ENCODE results near the gene MMP21. TPM values are rescaled to one million over a fixed set of nuclear protein-coding genes. Genes with fewer than 3 reads are reported as not detected.

The MMP21 gene
- total and polyA plus RNA-seq, 2 of the 13 experiments (the other 11 are each of a cell fraction or from before 2014, with no cell fraction given), result not detected

- TF ChIP-seq CREB3 (CRISPR knock-in tag; IDR thresholded peaks at IDR 0.05) (no peak), TOE1 (CRISPR knock-in tag; IDR thresholded peaks at IDR 0.05) (no peak; the same call in 1 of the 2 replicates), ZMYM4 (CRISPR knock-in tag; IDR thresholded peaks at IDR 0.05) (peak; percentile 88), ZSCAN31 (CRISPR knock-in tag; IDR thresholded peaks at IDR 0.05; ENCODE audit: low read depth) (peak; percentile 19; the same call in 1 of the 2 replicates), TCF7L2 (IDR thresholded peaks at IDR 0.05; ENCODE audit: low read depth, low read length) (no peak), SIN3A (IDR thresholded peaks at IDR 0.05; ENCODE audit: borderline replicate concordance, low read depth, low read length) (peak; percentile 53; the same call in 1 of the 2 replicates), FOXA1 (IDR thresholded peaks at IDR 0.05) (no peak), FOXA1 (CRISPR knock-in tag; IDR thresholded peaks at IDR 0.05) (no peak), LRRFIP1 (CRISPR knock-in tag; conservative IDR thresholded peaks at IDR 0.05) (no peak), RNF2 (conservative IDR thresholded peaks at IDR 0.05; ENCODE audit: low read depth) (0 out of 2 replicates have a peak, but pooled peaks have one; percentile 47), ZXDC (CRISPR knock-in tag; IDR thresholded peaks at IDR 0.05) (no peak), MBD4 (IDR thresholded peaks at IDR 0.05; ENCODE audit: borderline replicate concordance, low read length) (no peak), ZNF850 (CRISPR knock-in tag; conservative IDR thresholded peaks at IDR 0.05) (no peak), ZSCAN30 (CRISPR knock-in tag; IDR thresholded peaks at IDR 0.05) (no peak), RFXAP (CRISPR knock-in tag; IDR thresholded peaks at IDR 0.05; ENCODE audit: borderline replicate concordance) (no peak), MATR3 (CRISPR knock-in tag; IDR thresholded peaks at IDR 0.05) (no peak), NCOA2 (CRISPR knock-in tag; IDR thresholded peaks at IDR 0.05) (no peak), U2AF1 (optimal IDR thresholded peaks at IDR 0.05; ENCODE audit: low read depth, low read length) (no peak)
- TF ChIP-seq, protein P1, sequence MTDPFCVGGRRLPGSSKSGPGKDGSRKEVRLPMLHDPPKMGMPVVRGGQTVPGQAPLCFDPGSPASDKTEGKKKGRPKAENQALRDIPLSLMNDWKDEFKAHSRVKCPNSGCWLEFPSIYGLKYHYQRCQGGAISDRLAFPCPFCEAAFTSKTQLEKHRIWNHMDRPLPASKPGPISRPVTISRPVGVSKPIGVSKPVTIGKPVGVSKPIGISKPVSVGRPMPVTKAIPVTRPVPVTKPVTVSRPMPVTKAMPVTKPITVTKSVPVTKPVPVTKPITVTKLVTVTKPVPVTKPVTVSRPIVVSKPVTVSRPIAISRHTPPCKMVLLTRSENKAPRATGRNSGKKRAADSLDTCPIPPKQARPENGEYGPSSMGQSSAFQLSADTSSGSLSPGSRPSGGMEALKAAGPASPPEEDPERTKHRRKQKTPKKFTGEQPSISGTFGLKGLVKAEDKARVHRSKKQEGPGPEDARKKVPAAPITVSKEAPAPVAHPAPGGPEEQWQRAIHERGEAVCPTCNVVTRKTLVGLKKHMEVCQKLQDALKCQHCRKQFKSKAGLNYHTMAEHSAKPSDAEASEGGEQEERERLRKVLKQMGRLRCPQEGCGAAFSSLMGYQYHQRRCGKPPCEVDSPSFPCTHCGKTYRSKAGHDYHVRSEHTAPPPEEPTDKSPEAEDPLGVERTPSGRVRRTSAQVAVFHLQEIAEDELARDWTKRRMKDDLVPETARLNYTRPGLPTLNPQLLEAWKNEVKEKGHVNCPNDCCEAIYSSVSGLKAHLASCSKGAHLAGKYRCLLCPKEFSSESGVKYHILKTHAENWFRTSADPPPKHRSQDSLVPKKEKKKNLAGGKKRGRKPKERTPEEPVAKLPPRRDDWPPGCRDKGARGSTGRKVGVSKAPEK (CRISPR knock-in tag; IDR thresholded peaks at IDR 0.05; ENCODE audit: borderline replicate concordance), result no peak
- TF ChIP-seq, protein P2, sequence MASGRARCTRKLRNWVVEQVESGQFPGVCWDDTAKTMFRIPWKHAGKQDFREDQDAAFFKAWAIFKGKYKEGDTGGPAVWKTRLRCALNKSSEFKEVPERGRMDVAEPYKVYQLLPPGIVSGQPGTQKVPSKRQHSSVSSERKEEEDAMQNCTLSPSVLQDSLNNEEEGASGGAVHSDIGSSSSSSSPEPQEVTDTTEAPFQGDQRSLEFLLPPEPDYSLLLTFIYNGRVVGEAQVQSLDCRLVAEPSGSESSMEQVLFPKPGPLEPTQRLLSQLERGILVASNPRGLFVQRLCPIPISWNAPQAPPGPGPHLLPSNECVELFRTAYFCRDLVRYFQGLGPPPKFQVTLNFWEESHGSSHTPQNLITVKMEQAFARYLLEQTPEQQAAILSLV (CRISPR knock-in tag; IDR thresholded peaks at IDR 0.05; ENCODE audit: borderline replicate concordance), result 0 out of 2 replicates have a peak, but pooled peaks have one; percentile 14
Observed at GRCh38 chr10:125822878-125823662, 47.4 kb upstream of the MMP21 start, which contains the start of the genes BCCIP and UROS (continued).
